Fibroblast of skin of right quadriceps (primary cell): ENCODE data around the gene RAD54L.
A peak's percentile ranks its signal among the peaks of the same experiment; 100 is the strongest.
"Not testable (repeated sequence)": the region's sequence is repeated elsewhere in the genome, so short reads cannot be mapped to it uniquely, and the experiment has no call there.

Experiments
- DNase-seq: peaks from one replicate; pipeline ENCODE4 v3.0.0-alpha.2; 2013

RAD54L gene

GRCh38 chr1:46288485-46289133, 41.0 kb downstream of the RAD54L start:
- DNase-seq = peak; percentile 73

GRCh38 chr1:46289134-46289494, 41.6 kb downstream of the RAD54L start:
- DNase-seq = no peak

- DNase-seq = no peak
These were observed 42.4 kb downstream of the RAD54L start for GRCh38 chr1:46289976-46290375.

GRCh38 chr1:46295306-46295705, 47.7 kb downstream of the RAD54L start:
- DNase-seq = no peak

GRCh38 chr1:46298387-46298786, 50.8 kb downstream of the RAD54L start:
- no peak for DNase-seq

- DNase-seq = peak; percentile 39
These were observed 53.3 kb downstream of the RAD54L start for GRCh38 chr1:46300673-46301405.

- no peak for DNase-seq
These were observed 53.8 kb downstream of the RAD54L start for GRCh38 chr1:46301406-46301807.

- peak; percentile 57 for DNase-seq
These were observed 54.5 kb downstream of the RAD54L start for GRCh38 chr1:46301808-46302640.

- no peak for DNase-seq
These were observed 55.1 kb downstream of the RAD54L start for GRCh38 chr1:46302641-46303037.

- peak; percentile 96 for DNase-seq
These were observed 55.7 kb downstream of the RAD54L start, which contains the start of the genes LRRC41 and UQCRH for GRCh38 chr1:46303038-46303871. Gene LRRC41 (minus strand): TSS chr1:46303616. CDS start chr1:46303322, 294 bp downstream. Gene UQCRH (plus strand): TSS chr1:46303698. CDS start chr1:46303767, 69 bp downstream.

GRCh38 chr1:46303872-46304326, 56.3 kb downstream of the RAD54L start:
- DNase-seq = no peak

GRCh38 chr1:46306159-46306530, 58.6 kb downstream of the RAD54L start:
- no peak for DNase-seq

- DNase-seq = no peak
These were observed 62.0 kb downstream of the RAD54L start for GRCh38 chr1:46309401-46310159.

- DNase-seq = no peak
These were observed 62.8 kb downstream of the RAD54L start for GRCh38 chr1:46310321-46310720.

- peak; percentile 41 for DNase-seq
These were observed 68.3 kb downstream of the RAD54L start for GRCh38 chr1:46315669-46316403.

- no peak for DNase-seq
These were observed 69.8 kb downstream of the RAD54L start for GRCh38 chr1:46317323-46317722.

- not testable (repeated sequence) for DNase-seq
These were observed 71.7 kb downstream of the RAD54L start for GRCh38 chr1:46319301-46319700.

- not testable (repeated sequence) for DNase-seq
These were observed 72.7 kb downstream of the RAD54L start for GRCh38 chr1:46319960-46320914.

GRCh38 chr1:46322191-46322590, 74.6 kb downstream of the RAD54L start:
- DNase-seq = not testable (repeated sequence)
